ENCODE results near the gene PDHX.

PDHX gene

GRCh38 chr11:34959770-34960169, 43.4 kb downstream of the PDHX start:
- no peak for DNase-seq

- no peak for DNase-seq
Measured at GRCh38 chr11:34960277-34960676, 43.9 kb downstream of the PDHX start.

- DNase-seq: no peak
Measured at GRCh38 chr11:34962034-34962433, 45.6 kb downstream of the PDHX start.

GRCh38 chr11:34963351-34963750, 46.9 kb downstream of the PDHX start:
- DNase-seq: no peak

- DNase-seq: no peak
Measured at GRCh38 chr11:34964610-34965331, 48.4 kb downstream of the PDHX start.

- no peak for DNase-seq
Measured at GRCh38 chr11:34968862-34969261, 52.4 kb downstream of the PDHX start.

- DNase-seq: no peak
Measured at GRCh38 chr11:34970033-34970432, 53.6 kb downstream of the PDHX start.

GRCh38 chr11:34970480-34970879, 54.1 kb downstream of the PDHX start:
- no peak for DNase-seq

- no peak for DNase-seq
Measured at GRCh38 chr11:34971928-34972327, 55.5 kb downstream of the PDHX start.

GRCh38 chr11:34972366-34972765, 55.9 kb downstream of the PDHX start:
- DNase-seq: no peak

GRCh38 chr11:34972892-34973291, 56.5 kb downstream of the PDHX start:
- no peak for DNase-seq

GRCh38 chr11:34975482-34975881, 59.1 kb downstream of the PDHX start:
- DNase-seq: no peak

- DNase-seq: no peak
Measured at GRCh38 chr11:34976496-34977088, 60.2 kb downstream of the PDHX start.

- DNase-seq: no peak
Measured at GRCh38 chr11:34977089-34977912, 60.9 kb downstream of the PDHX start.

- no peak for DNase-seq
Measured at GRCh38 chr11:34978236-34979191, 62.1 kb downstream of the PDHX start.

GRCh38 chr11:34984514-34984913, 68.1 kb downstream of the PDHX start:
- no peak for DNase-seq

- DNase-seq: no peak
Measured at GRCh38 chr11:34986883-34987520, 70.6 kb downstream of the PDHX start.

GRCh38 chr11:34987617-34988016, 71.2 kb downstream of the PDHX start:
- DNase-seq: no peak

GRCh38 chr11:34988294-34989255, 72.2 kb downstream of the PDHX start:
- DNase-seq: peak in 1 of 2 donors; percentile 36

GRCh38 chr11:34990916-34991315, 74.5 kb downstream of the PDHX start:
- DNase-seq: no peak

- no peak for DNase-seq
Measured at GRCh38 chr11:34994854-34995253, 78.4 kb downstream of the PDHX start.
